ENCODE measurements around the gene PFKFB2. TPM values are rescaled to one million over a fixed set of nuclear protein-coding genes. Genes with fewer than 3 reads are reported as not detected.

Gene PFKFB2
- total RNA-seq, 1 donor from 2014 or later: 8.9 TPM

DNA sequence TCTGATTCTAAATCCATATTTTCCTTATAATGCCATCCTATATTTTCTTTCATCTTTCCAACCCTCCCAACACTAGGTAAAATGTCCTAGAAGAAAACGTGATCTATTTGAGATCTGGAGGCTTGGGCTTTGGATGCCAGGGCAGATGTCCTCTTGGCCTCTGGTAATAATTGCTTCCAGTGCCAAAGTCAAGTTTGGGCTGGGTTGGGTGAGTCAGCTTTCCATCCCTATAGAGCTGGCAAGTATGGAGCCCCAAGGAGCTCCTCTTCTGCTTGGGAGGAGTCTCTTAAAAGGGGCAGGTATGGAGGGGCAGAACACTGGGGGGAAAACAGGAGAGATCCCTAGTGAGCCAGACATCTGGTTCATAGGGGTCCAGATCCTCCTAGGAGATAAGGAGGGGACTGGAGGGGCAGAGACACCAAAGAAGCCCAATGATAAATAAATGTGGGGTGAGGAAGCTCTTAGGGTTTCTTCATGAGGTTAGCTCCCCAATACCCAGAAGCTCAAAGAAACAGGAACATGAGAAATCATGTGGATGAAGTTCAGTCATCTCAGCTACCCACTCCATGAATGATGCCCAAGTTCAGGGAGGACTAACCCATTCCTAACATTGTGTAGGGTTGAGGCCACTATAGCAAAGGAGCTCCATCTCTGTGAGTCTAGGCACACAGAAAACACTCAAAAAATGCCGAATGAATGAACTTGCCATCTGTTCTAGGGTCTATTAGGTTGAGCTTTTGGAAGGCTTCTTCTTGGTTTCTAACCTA, 24.0 kb upstream of the PFKFB2 start:
- no peak for TF ChIP-seq CTCF (IDR thresholded peaks at IDR 0.05; ENCODE audit: unreplicated experiment)
- H3K27me3 Mint-ChIP-seq (ENCODE audit: unreplicated experiment): peaks cover 7% of the 10 kb centered on the region
- no peak overlapping the region for H3K27ac Mint-ChIP-seq (ENCODE audit: unreplicated experiment)
- no peaks in the 10 kb centered on the region for H3K36me3 Mint-ChIP-seq (ENCODE audit: low read depth, unreplicated experiment)
- no peaks in the 10 kb centered on the region for H3K9me3 Mint-ChIP-seq (ENCODE audit: unreplicated experiment)
- H3K4me3 Mint-ChIP-seq (ENCODE audit: unreplicated experiment): no peak overlapping the region
- DNase-seq (ENCODE audit: low spot score): no peak
- H3K4me1 Mint-ChIP-seq (ENCODE audit: unreplicated experiment): peaks cover 18% of the 10 kb centered on the region

DNA sequence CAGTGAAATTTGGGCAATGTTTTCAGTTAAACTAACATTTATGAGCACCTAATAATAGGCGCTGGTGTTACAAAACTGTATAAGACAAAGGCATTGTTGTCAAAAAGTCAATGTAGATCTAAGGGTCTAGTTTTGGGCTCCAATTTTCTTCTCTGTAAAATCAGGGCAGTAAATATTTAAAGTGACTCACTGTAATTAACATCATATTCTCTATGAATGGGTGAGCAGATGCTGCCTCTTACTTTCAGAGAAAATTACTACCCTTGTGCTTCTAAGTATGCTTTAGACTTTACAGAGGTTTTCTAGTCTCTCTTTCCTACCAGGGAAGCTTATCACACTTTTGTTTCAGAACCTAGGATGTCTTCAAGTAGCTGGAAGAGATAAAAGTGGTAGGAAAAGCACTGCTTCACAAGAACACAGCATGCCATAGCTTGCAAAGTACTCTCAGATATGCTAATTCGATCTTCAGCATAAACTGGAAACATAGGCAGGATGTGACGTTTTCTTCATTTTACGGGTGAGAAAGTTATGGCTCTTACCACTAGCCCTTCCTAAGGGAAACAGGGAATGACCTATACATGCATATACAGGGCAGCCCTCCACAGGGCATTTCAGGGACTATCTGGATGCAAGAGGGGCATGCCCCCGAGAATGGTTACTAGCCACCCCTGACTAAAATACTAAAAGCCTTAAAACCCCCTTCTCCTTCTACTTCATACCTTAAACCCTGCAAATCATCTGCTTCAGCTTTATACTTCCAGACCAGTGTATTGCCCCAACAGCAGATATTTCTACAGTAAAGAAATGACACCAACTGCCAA, 23.2 kb upstream of the PFKFB2 start:
- Mint-ChIP-seq H3K36me3 (ENCODE audit: low read depth, unreplicated experiment) (no peaks in the 10 kb centered on the region), H3K9me3 (ENCODE audit: unreplicated experiment) (no peaks in the 10 kb centered on the region), H3K27me3 (ENCODE audit: unreplicated experiment) (peaks cover 5% of the 10 kb centered on the region), H3K4me3 (ENCODE audit: unreplicated experiment) (no peak overlapping the region), H3K27ac (ENCODE audit: unreplicated experiment) (no peak overlapping the region), H3K4me1 (ENCODE audit: unreplicated experiment) (peaks cover 18% of the 10 kb centered on the region)
- no peak for TF ChIP-seq CTCF (IDR thresholded peaks at IDR 0.05; ENCODE audit: unreplicated experiment)
- DNase-seq (ENCODE audit: low spot score): no peak

GRCh38 chr1:207030522-207031009, 22.5 kb upstream of the PFKFB2 start:
- Mint-ChIP-seq H3K9me3 (ENCODE audit: unreplicated experiment) (no peaks in the 10 kb centered on the region), H3K36me3 (ENCODE audit: low read depth, unreplicated experiment) (no peaks in the 10 kb centered on the region), H3K4me3 (ENCODE audit: unreplicated experiment) (no peak overlapping the region), H3K27me3 (ENCODE audit: unreplicated experiment) (peaks cover 5% of the 10 kb centered on the region), H3K4me1 (ENCODE audit: unreplicated experiment) (peaks cover 15% of the 10 kb centered on the region), H3K27ac (ENCODE audit: unreplicated experiment) (no peak overlapping the region)
- TF ChIP-seq CTCF (IDR thresholded peaks at IDR 0.05; ENCODE audit: unreplicated experiment): no peak
- no peak for DNase-seq (ENCODE audit: low spot score)

DNA sequence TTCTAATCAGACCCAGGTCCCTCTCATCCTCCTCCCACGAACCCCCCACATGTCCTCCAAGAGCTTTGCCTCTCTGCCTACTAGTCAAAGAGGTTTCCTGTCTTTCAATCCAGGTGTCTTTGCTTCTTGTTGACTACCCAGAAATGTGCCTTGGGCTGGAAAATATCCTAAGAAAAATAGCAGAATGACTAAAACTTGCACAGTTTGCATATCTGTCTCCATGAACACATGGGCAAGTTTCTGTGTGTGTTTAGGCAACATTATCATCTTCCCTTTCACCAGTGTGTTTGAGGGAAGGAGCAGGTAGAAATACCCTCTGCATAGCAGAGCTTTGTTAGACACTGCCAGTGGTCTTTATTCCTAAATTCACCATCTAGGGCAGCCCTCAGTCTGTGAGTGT, 22.1 kb upstream of the PFKFB2 start:
- H3K27ac Mint-ChIP-seq (ENCODE audit: unreplicated experiment): no peak overlapping the region

More for the DNA sequence above, 22.1 kb upstream of the PFKFB2 start:
- Mint-ChIP-seq H3K36me3 (ENCODE audit: low read depth, unreplicated experiment) (no peaks in the 10 kb centered on the region), H3K4me3 (ENCODE audit: unreplicated experiment) (no peak overlapping the region), H3K4me1 (ENCODE audit: unreplicated experiment) (peaks cover 10% of the 10 kb centered on the region), H3K9me3 (ENCODE audit: unreplicated experiment) (no peaks in the 10 kb centered on the region), H3K27me3 (ENCODE audit: unreplicated experiment) (peaks cover 4% of the 10 kb centered on the region)
- no peak for DNase-seq (ENCODE audit: low spot score)
- TF ChIP-seq CTCF (IDR thresholded peaks at IDR 0.05; ENCODE audit: unreplicated experiment): no peak

Data from endothelial cell (in vitro differentiated cells).